ENCODE measurements around the gene NDUFV1.
"Not testable (repeated sequence)": the region's sequence is repeated elsewhere in the genome, so short reads cannot be mapped to it uniquely, and the experiment has no call there.

The NDUFV1 gene

DNA sequence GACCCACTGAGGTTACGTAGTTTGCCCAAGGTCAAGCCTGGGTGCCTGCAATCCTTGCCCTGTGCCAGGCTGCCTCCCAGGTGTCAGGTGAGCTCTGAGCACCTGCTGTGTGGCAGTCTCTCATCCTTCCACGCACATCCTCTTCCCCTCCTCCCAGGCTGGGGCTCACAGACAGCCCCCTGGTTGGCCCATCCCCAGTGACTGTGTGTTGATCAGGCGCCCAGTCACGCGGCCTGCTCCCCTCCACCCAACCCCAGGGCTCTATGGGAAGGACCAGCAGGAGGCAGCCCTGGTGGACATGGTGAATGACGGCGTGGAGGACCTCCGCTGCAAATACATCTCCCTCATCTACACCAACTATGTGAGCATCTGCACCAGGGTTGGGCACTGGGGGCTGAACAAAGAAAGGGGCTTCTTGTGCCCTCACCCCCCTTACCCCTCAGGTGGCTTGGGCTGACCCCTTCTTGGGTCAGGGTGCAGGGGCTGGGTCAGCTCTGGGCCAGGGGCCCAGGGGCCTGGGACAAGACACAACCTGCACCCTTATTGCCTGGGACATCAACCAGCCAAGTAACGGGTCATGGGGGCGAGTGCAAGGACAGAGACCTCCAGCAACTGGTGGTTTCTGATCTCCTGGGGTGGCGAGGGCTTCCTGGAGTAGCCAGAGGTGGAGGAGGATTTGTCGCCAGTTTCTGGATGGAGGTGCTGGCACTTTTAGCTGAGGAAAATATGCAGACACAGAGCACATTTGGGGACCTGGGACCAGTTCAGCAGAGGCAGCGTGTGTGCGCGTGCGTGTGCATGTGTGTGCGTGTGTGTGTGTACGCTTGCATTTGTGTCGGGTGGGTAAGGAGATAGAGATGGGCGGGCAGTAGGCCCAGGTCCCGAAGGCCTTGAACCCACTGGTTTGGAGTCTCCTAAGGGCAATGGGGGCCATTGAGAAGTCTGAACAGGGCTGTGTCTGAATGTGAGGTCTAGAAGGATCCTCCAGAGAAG lies 21.6 kb upstream of the NDUFV1 start:
- peak overlapping the region; percentile 52 to 79 (median 66) for H3K4me3 ChIP-seq
- peak overlapping the region in 19 of 21 experiments; percentile 6 to 100 (median 97) for H3K27ac ChIP-seq

DNA sequence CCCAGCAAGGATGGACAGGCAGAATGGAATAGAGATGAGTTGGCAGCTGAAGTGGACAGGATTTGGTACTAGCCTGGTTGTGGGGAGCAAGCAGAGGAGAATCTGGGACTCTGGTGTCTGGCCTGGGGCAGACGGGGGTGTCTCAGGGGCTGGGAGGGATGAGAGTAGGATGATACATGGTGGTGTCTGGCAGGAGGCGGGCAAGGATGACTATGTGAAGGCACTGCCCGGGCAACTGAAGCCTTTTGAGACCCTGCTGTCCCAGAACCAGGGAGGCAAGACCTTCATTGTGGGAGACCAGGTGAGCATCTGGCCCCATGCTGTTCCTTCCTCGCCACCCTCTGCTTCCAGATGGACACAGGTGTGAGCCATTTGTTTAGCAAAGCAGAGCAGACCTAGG lies 20.8 kb upstream of the NDUFV1 start:
- peak overlapping the region in 5 of 21 experiments; percentile 14 to 99 (median 95) for H3K27ac ChIP-seq
- H3K4me3 ChIP-seq: no peak overlapping the region

DNA sequence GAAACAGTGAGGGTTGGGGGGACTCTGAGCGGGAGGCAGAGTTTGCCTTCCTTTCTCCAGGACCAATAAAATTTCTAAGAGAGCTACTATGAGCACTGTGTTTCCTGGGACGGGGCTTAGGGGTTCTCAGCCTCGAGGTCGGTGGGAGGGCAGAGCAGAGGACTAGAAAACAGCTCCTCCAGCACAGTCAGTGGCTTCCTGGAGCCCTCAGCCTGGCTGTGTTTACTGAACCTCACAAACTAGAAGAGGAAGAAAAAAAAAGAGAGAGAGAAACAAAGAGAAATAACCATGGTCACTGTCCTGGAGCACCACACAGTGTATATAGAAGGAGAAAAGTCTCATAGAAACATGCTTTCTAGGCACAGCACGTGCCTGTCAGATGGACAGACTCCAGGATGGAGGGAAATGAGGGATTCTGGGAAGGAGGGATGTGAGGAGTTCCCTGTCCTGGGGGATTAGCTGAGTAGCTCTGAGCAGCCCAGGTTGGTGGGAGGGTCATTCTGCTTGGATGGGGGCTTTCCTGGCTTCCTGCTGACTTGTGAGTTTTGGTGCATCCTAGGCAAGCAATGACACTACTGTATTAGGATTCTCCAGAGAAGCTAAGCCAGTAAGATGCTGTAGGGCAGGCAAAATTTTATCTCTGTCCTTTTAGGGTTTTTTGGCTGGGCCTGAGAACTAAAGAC lies 20.0 kb upstream of the NDUFV1 start:
- H3K4me3 ChIP-seq: no peak overlapping the region
- H3K27ac ChIP-seq: peak overlapping the region in 3 of 21 experiments; percentile 21 to 99 (median 38)

GRCh38 chr11:67588136-67588503 lies 18.6 kb upstream of the NDUFV1 start:
- Histone ChIP-seq H3K4me3 (no peak overlapping the region), H3K27ac (peak overlapping the region in 3 of 21 experiments; percentile 16 to 45 (median 42))

DNA sequence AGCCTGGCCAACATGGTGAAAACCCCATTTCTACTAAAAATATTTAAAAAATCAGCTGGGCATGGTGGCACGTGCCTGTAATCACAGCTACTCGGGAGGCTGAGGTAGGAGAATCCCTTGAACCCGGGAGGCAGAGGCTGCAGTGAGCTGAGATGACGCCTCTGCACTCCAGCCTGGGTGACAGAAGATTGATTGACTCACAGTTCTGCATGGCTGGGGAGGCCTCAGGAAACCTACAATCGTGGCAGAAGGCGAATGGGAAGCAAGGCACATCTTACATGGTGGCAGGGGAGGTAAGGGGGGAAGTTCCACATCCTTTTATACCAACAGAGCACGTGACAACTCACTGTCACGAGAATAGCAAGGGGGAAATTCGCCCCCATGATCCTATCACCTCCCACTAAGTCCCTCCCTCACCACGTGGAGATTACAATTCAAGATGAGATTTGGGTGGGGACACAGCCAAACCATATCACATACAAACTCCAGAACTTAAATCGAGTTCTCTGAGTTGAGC lies 17.8 kb upstream of the NDUFV1 start:
- not testable (repeated sequence) for H3K4me3 ChIP-seq
- peak overlapping the region in 1 of 21 experiments; percentile 45 for H3K27ac ChIP-seq

- no peak overlapping the region for H3K4me3 ChIP-seq
- H3K27ac ChIP-seq: peak overlapping the region in 1 of 21 experiments; percentile 11
Observed at GRCh38 chr11:67592880-67593564, 13.7 kb upstream of the NDUFV1 start.

DNA sequence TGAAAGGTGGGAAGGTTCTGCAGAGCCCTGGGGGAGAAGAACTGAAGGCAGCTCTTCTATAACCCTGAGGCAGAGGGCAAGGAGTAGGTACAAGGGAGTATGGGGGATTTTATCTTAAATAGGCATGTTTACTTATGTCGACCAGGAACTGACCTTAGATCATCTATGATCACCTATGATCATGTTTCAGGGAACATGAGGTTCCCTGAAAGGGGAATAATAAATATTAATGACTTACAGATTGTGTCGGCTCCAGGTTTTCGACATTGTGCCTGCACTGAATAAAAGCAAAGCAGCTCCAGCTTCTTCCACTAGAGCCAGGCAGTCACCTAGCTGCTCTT lies 13.2 kb upstream of the NDUFV1 start:
- H3K4me3 ChIP-seq: no peak overlapping the region
- peak overlapping the region in 1 of 21 experiments; percentile 17 for H3K27ac ChIP-seq

DNA sequence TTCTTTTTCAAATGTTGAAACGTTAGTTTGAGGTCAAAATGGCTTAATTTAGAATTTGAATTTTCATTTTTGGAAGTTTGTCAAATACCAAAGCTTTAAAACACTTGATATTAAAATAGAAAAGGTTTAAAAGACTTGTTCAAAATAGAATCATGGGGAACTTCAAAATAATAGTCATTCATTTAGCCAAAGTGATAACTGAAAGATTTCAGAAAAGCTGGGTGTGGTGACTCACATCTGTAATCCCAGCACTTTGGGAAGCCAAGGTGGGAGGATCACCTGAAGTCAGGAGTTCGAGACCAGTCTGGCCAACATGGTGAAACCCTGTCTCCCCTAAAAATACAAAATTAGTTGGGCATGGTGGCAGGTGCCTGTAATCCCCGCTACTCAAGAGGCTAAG lies 12.3 kb upstream of the NDUFV1 start:
- Histone ChIP-seq H3K27ac (no peak overlapping the region), H3K4me3 (no peak overlapping the region)

GRCh38 chr11:67596753-67597300 lies 9.9 kb upstream of the NDUFV1 start:
- H3K27ac ChIP-seq: no peak overlapping the region
- no peak overlapping the region for H3K4me3 ChIP-seq

DNA sequence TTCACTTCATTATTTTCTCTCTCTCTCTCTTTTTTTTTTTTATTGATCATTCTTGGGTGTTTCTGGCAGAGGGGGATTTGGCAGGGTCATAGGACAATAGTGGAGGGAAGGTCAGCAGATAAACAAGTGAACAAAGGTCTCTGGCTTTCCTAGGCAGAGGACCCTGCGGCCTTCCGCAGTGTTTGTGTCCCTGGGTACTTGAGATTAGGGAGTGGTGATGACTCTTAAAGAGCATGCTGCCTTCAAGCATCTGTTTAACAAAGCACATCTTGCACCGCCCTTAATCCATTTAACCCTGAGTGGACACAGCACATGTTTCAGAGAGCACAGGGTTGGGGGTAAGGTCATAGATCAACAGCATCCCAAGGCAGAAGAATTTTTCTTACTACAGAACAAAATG lies 9.3 kb upstream of the NDUFV1 start:
- H3K4me3 ChIP-seq, H3K27ac ChIP-seq: not testable (repeated sequence)

- not testable (repeated sequence) for H3K27ac ChIP-seq, H3K4me3 ChIP-seq
Observed at GRCh38 chr11:67597963-67598362, 8.8 kb upstream of the NDUFV1 start.

GRCh38 chr11:67599149-67599548 lies 7.6 kb upstream of the NDUFV1 start:
- Histone ChIP-seq H3K4me3 (no peak overlapping the region), H3K27ac (no peak overlapping the region)

- H3K4me3 ChIP-seq: no peak overlapping the region
- H3K27ac ChIP-seq: no peak overlapping the region
Observed at GRCh38 chr11:67600324-67601029, 6.3 kb upstream of the NDUFV1 start.

DNA sequence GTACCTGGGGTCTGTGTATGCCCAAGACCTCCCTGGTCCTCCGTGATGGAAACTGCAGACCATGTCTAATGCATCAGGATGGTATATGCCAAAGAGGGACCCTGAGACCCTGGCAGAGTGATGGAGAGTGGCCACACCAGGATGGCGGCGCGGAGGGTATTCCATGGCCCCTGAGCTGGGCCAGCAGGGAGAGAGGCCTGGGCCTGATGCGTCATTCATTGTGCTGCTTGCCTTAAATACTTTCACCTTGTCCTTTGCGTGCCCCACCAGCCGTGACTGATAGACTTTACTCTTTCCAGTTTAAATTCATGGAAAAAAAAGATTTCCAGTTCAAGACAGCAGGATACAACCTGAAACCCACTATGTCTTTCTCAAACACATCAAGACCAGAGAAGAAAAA lies 5.6 kb upstream of the NDUFV1 start:
- no peak overlapping the region for H3K4me3 ChIP-seq
- no peak overlapping the region for H3K27ac ChIP-seq

GRCh38 chr11:67604119-67604518 lies 2.6 kb upstream of the NDUFV1 start:
- not testable (repeated sequence) for H3K27ac ChIP-seq, H3K4me3 ChIP-seq

- Histone ChIP-seq H3K27ac (no peak overlapping the region), H3K4me3 (no peak overlapping the region)
Observed at GRCh38 chr11:67604815-67605214, 1.9 kb upstream of the NDUFV1 start.

DNA sequence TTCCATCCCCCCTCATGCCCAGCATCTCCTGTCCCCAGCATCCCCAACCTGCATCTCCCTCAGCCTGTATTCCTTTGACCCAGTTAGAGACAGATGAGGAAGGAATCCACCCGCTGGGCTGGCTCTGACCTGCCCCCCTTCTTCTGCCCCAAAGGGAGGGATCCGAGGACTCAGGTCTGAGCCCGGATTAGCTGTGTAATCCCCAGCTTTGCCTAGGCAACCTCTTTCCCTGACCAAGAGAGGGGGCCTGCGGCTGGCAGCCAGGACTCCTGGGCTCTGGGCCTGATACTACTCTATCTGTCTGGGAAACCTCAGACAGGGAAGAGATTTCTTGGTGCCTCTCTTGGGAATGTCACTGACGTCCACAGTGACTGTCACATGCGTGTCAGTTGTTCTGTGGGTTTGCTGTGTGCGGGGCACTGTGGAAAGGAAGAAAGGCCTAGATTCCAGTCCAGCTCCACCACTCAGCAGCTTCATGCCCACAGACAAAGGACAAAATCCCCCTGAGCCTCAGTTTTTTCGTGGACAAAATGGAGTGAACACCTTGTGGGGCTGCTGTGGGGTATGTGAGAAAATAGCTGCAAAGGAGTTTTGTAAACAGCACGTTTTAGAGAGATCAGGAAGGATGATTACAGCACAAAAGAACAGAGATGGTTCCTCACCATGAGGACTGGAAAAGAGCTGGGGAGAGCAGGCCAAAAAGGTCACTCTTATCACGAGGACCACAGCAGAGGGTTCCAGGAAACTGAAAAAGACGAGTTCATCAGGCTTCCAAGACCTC lies 1.3 kb upstream of the NDUFV1 start:
- Histone ChIP-seq H3K27ac (peak overlapping the region in 1 of 21 experiments; percentile 93), H3K4me3 (no peak overlapping the region)

- Histone ChIP-seq H3K4me3 (peak overlapping the region; percentile 76 to 100 (median 95)), H3K27ac (peak overlapping the region in 14 of 21 experiments; percentile 43 to 95 (median 91))
Observed at GRCh38 chr11:67606093-67606491, 644 bp upstream of the NDUFV1 start.
